ENCODE measurements around the gene PCDHA9.

PCDHA9 gene

DNA sequence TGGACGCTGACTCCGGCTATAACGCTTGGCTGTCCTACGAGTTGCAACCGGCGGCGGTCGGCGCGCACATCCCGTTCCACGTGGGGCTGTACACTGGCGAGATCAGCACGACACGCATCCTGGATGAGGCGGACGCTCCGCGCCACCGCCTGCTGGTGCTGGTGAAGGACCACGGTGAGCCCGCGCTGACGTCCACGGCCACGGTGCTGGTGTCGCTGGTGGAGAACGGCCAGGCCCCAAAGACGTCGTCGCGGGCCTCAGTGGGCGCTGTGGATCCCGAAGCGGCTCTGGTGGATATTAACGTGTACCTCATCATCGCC lies 29.0 kb downstream of the PCDHA9 start:
- no peak for DNase-seq

- DNase-seq: no peak
These were observed 33.9 kb downstream of the PCDHA9 start, which contains the start of gene PCDHA13 for GRCh38 chr5:140881889-140882590. PCDHA13 (plus strand) TSS chr5:140882124; CDS start chr5:140882269, 145 bp downstream.

- no peak for DNase-seq
These were observed 34.4 kb downstream of the PCDHA9 start for GRCh38 chr5:140882591-140882899.

DNA sequence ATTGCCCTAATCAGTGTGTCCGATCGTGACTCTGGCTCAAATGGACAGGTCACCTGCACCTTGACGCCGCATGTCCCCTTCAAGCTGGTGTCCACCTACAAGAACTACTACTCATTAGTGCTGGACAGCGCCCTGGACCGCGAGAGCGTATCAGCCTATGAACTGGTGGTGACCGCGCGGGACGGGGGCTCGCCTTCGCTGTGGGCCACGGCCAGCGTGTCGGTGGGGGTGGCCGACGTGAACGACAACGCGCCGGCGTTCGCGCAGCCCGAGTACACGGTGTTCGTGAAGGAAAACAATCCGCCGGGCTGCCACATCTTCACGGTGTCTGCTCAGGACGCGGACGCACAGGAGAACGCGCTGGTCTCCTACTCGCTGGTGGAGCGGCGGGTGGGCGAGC lies 35.2 kb downstream of the PCDHA9 start:
- no peak for DNase-seq

DNA sequence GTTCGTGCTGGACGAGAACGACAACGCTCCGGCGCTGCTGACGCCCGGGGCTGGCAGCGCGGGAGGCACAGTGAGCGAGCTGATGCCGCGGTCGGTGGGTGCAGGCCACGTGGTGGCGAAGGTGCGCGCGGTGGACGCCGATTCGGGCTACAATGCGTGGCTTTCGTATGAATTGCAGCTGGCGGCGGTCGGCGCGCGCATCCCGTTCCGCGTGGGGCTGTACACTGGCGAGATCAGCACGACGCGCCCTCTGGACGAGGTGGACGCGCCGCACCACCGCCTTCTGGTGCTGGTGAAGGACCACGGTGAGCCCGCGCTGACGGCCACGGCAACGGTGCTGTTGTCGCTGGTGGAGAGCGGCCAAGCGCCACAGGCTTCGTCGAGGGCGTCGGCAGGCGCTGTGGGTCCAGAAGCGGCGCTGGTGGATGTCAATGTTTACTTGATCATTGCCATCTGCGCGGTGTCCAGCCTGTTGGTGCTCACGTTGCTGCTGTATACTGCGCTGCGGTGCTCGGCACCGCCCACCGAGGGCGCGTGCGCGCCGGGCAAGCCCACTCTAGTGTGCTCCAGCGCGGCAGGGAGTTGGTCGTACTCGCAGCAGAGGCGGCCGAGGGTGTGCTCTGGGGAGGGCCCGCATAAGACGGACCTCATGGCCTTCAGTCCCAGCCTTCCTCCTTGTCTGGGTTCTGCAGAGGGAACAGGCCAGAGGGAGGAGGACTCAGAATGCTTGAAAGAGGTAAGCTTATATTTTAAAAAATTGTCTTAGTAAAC lies 35.9 kb downstream of the PCDHA9 start:
- no peak for DNase-seq
